Endothelial cell of umbilical vein (primary cell): ENCODE data around the gene USP31. TPM values are rescaled to one million over a fixed set of nuclear protein-coding genes. Genes with fewer than 3 reads are reported as not detected.

Experiments used
- BruUV-seq: library from RNA; stranded (reverse); fragments of 400-500 nt; replicated peaks from 2 replicates; lab custom pipeline; 2021; lab: Mats Ljungman, UMichigan
- CTCF ChIA-PET: fragments of 300-600, 350-600 bp; sonication (Branson Sonifier 250); formaldehyde crosslinking; loops from one replicate; lab custom pipeline; 2021; ENCODE audit warnings: antibody characterized with exemption, inconsistent platforms; lab: Charles Lee
- POLR2A ChIA-PET: fragments of 300-600, 350-600 bp; sonication (Branson Sonifier 250); formaldehyde crosslinking; loops from one replicate; lab custom pipeline; 2021; ENCODE audit warnings: antibody characterized with exemption, inconsistent platforms; lab: Charles Lee
- DNase-seq: peaks from one replicate; pipeline ENCODE4 v3.0.0-alpha.2; 2011; ENCODE audit warnings: low read depth, low spot score
- FAIRE-seq: peaks from 2 replicates; lab custom pipeline; 2011; peaks lifted over from hg19 to GRCh38; lab: Jason Lieb, UNC
- H2AFZ ChIP-seq: 2 replicates; pipeline ENCODE4 v1.6.0; 2012; ENCODE audit warnings: low read depth, low read length, control low read depth, inconsistent platforms
- H3K27ac ChIP-seq: 2 replicates; pipeline ENCODE4 v1.5.1; 2011; ENCODE audit warnings: low read depth, mild to moderate bottlenecking, control low read depth, low read length, moderate library complexity; ENCODE audit not compliant: insufficient read depth
- H3K27me3 ChIP-seq, 2 experiments: 2 replicates each; pipeline versions ENCODE4 v1.6.0 to v1.6.1; 2011; ENCODE audit warnings: low read length in 2 of 2, mixed read lengths in 1 of 2; ENCODE audit not compliant: control insufficient read depth in 2 of 2, insufficient read depth in 2 of 2
- H3K36me3 ChIP-seq, 2 experiments: 2 replicates in 1 of 2; 3 replicates in 1 of 2; pipeline ENCODE4 v1.5.1; 2011; ENCODE audit warnings: low read length in 2 of 2, mild to moderate bottlenecking in 1 of 2, moderate library complexity in 1 of 2; ENCODE audit not compliant: control insufficient read depth in 2 of 2, insufficient read depth in 2 of 2; ENCODE audit errors: extremely low read depth in 1 of 2
- H3K4me1 ChIP-seq: 3 replicates; pipeline ENCODE4 v1.5.1; 2011; ENCODE audit warnings: mild to moderate bottlenecking, low read length; ENCODE audit not compliant: control insufficient read depth, insufficient read depth; ENCODE audit errors: extremely low read depth
- H3K4me2 ChIP-seq: 2 replicates; pipeline ENCODE4 v1.6.1; 2011; ENCODE audit warnings: low read length, control low read depth, mixed read lengths; ENCODE audit not compliant: insufficient read depth
- H3K4me3 ChIP-seq, 3 experiments: fragments of 200-600 bp in 1 of 3; sonication (generic), shearing (Covaris generic) in 1 of 3; replicated peaks in 1 of 3; 2 replicates each; pipeline ENCODE4 v1.5.1; 2011 to 2016; ENCODE audit warnings: control low read depth in 3 of 3, low read length in 3 of 3, mild to moderate bottlenecking in 2 of 3, inconsistent platforms in 1 of 3, low read depth in 1 of 3, moderate library complexity in 1 of 3; ENCODE audit not compliant: insufficient read depth in 1 of 3
- H3K79me2 ChIP-seq: 2 replicates; pipeline ENCODE4 v1.6.0; 2012; ENCODE audit warnings: low read length, inconsistent platforms; ENCODE audit not compliant: control insufficient read depth, insufficient read depth
- H3K9ac ChIP-seq: replicated peaks from 2 replicates; pipeline ENCODE3; 2011; ENCODE audit warnings: low read length, control low read depth; ENCODE audit not compliant: insufficient read depth; ENCODE audit errors: extremely low read depth
- H3K9me1 ChIP-seq: replicated peaks from 3 replicates; pipeline ENCODE4 v1.6.0; 2011; ENCODE audit warnings: mild to moderate bottlenecking, low read length; ENCODE audit not compliant: control insufficient read depth, insufficient read depth; ENCODE audit errors: extremely low read depth
- H3K9me3 ChIP-seq: replicated peaks from 2 replicates; pipeline ENCODE4 v1.5.1; 2012; ENCODE audit warnings: low read length, inconsistent platforms; ENCODE audit not compliant: control insufficient read depth, insufficient read depth
- H4K20me1 ChIP-seq: replicated peaks from 2 replicates; pipeline ENCODE3; 2011; ENCODE audit warnings: mild to moderate bottlenecking, low read length; ENCODE audit not compliant: control insufficient read depth, insufficient read depth; ENCODE audit errors: extremely low read depth
- EZH2 ChIP-seq: IDR thresholded peaks from 2 replicates; pipeline ENCODE4 v1.6.1; 2012; ENCODE audit warnings: borderline replicate concordance, low read depth, mild to moderate bottlenecking, moderate library complexity, low read length, inconsistent platforms; ENCODE audit not compliant: severe bottlenecking
- FOS ChIP-seq: IDR thresholded peaks from 2 replicates; pipeline ENCODE4 v1.6.1; 2011; ENCODE audit warnings: mild to moderate bottlenecking, low read length, moderate library complexity, borderline replicate concordance; ENCODE audit not compliant: insufficient read depth
- GATA2 ChIP-seq: IDR thresholded peaks from 2 replicates; pipeline ENCODE4 v1.7.0; 2011; ENCODE audit warnings: low read depth, mild to moderate bottlenecking, moderate library complexity, mixed read lengths, low read length; ENCODE audit not compliant: insufficient read length, insufficient read depth
- JUN ChIP-seq: IDR thresholded peaks from 2 replicates; pipeline ENCODE4 v1.6.1; 2011; ENCODE audit warnings: borderline replicate concordance, low read depth; ENCODE audit not compliant: insufficient read length, insufficient read depth
- MYC ChIP-seq: IDR thresholded peaks from one replicate; pipeline ENCODE4 v1.6.1; 2011; ENCODE audit warnings: mild to moderate bottlenecking, low read depth, low read length
- POLR2A ChIP-seq: IDR thresholded peaks from 2 replicates; pipeline ENCODE4 v1.6.1; 2012; ENCODE audit warnings: low read depth, mild to moderate bottlenecking, control low read depth, low read length
- POLR2AphosphoS5 ChIP-seq: IDR thresholded peaks from 2 replicates; pipeline ENCODE4 v1.6.1; 2012; ENCODE audit warnings: low read depth, mild to moderate bottlenecking, control low read depth, low read length, moderate library complexity; ENCODE audit not compliant: insufficient read depth
- dilution Hi-C: fragments of 300-500 bp; cut with MboI; formaldehyde crosslinking; loops from one replicate; pipeline ENCODE4 v1.15.0; 2019; ENCODE audit warnings: low sequenced_read_pairs; ENCODE audit not compliant: extremely low pct_ligation_motif_present
- intact Hi-C: fragments of 100-400 bp; cut with micrococcal nuclease; formaldehyde crosslinking; loops from one replicate; pipeline ENCODE4 v1.10.0; 2022
- polyA plus RNA-seq, 4 experiments: library from polyadenylated mRNA; depleted of rRNA in 3 of 4; stranded (reverse) in 3 of 4; unstranded in 1 of 4; fragments of >200 nt; gene quantifications; 2 replicates each; pipeline versions ENCODE4 v1.2.1 to v1.2.3, GENCODE V29; 2011 to 2012; ENCODE audit warnings: missing spikeins in 1 of 4
- total RNA-seq: library from RNA; stranded (reverse); gene quantifications from 2 replicates; pipeline ENCODE4 v1.2.3, GENCODE V29; 2021
- TF ChIP-seq, protein P1 (sequence below): IDR thresholded peaks from 2 replicates; pipeline ENCODE4 v1.6.1; 2011; ENCODE audit not compliant: insufficient read depth, insufficient read length
- TF ChIP-seq, protein P2 (sequence below), 2 donors: IDR thresholded peaks; 1 replicate in 1 of 2; 2 replicates in 1 of 2; pipeline ENCODE4 v1.5.1; 2011; ENCODE audit warnings: low read length in 2 of 2, mild to moderate bottlenecking in 2 of 2, moderate library complexity in 2 of 2, control low read depth in 1 of 2, inconsistent platforms in 1 of 2, low read depth in 1 of 2; ENCODE audit not compliant: insufficient read depth in 1 of 2; ENCODE audit errors: extremely low read depth in 1 of 2

USP31 gene
- total and polyA plus RNA-seq, 2 donors (not counting 3 experiments of a cell fraction or from before 2014, with no cell fraction given): 14.5 to 42.4 TPM

DNA sequence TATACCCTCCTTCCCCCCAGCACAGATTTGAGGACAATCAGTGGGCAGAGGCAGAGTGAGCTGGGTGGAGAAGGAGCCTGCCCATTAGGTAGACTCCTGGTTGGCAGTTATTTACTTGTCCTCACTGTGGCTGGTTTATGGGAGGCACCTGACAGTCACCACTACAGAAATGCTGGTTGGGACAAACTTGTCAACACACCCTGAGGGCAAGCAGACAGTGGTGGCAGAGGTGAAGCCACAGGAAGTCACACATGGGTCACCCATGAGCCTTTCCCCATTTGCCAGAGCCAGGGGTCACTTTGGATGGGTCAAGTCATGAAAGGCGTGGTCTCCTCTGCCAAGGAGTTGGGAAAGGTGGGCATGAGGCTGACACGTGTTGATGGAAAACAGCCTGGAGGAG, 39.7 kb upstream of the USP31 start:
- Histone ChIP-seq H4K20me1 (no peaks in the 10 kb centered on the region), H3K4me3 (no peak overlapping the region), H3K9me1 (no peaks in the 10 kb centered on the region), H3K4me2 (no peak overlapping the region), H3K9me3 (no peaks in the 10 kb centered on the region), H3K9ac (no peak overlapping the region), H3K79me2 (no peaks in the 10 kb centered on the region), H2AFZ (no peak overlapping the region), H3K36me3 (no peaks in the 10 kb centered on the region), H3K4me1 (no peaks in the 10 kb centered on the region), H3K27me3 (peaks cover 15 to 17% of the 10 kb centered on the region in 2 experiments), H3K27ac (no peak overlapping the region)
- dilution Hi-C loops: no loop called here
- intact Hi-C loops: no loop called here
- FAIRE-seq: no peak
- ChIA-PET POLR2A (no interaction called here), CTCF (no interaction called here)
- TF ChIP-seq POLR2A (no peak), EZH2 (no peak), MYC (no peak), POLR2AphosphoS5 (no peak), FOS (no peak), JUN (no peak), GATA2 (no peak)
- TF ChIP-seq, protein P1, sequence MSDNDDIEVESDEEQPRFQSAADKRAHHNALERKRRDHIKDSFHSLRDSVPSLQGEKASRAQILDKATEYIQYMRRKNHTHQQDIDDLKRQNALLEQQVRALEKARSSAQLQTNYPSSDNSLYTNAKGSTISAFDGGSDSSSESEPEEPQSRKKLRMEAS: no peak
- TF ChIP-seq, protein P2, sequence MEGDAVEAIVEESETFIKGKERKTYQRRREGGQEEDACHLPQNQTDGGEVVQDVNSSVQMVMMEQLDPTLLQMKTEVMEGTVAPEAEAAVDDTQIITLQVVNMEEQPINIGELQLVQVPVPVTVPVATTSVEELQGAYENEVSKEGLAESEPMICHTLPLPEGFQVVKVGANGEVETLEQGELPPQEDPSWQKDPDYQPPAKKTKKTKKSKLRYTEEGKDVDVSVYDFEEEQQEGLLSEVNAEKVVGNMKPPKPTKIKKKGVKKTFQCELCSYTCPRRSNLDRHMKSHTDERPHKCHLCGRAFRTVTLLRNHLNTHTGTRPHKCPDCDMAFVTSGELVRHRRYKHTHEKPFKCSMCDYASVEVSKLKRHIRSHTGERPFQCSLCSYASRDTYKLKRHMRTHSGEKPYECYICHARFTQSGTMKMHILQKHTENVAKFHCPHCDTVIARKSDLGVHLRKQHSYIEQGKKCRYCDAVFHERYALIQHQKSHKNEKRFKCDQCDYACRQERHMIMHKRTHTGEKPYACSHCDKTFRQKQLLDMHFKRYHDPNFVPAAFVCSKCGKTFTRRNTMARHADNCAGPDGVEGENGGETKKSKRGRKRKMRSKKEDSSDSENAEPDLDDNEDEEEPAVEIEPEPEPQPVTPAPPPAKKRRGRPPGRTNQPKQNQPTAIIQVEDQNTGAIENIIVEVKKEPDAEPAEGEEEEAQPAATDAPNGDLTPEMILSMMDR (IDR thresholded peaks at IDR 0.05; ENCODE audit: extremely low read depth in 1 of 2, insufficient read depth in 1 of 2, low read depth in 1 of 2, low read length in 2 of 2): no peak
- BruUV-seq: no TSS peak
- DNase-seq: no peak
